HG02571 (cell line): ENCODE results near the gene MAP1LC3B.

ENCODE experiments used
- ATAC-seq: cut with Tn5 transposase; IDR thresholded peaks from one replicate; pipeline ENCODE4 v1.9.1; 2021; ENCODE audit warnings: mild to moderate bottlenecking, moderate library complexity; ENCODE audit not compliant: unreplicated experiment

MAP1LC3B gene

DNA sequence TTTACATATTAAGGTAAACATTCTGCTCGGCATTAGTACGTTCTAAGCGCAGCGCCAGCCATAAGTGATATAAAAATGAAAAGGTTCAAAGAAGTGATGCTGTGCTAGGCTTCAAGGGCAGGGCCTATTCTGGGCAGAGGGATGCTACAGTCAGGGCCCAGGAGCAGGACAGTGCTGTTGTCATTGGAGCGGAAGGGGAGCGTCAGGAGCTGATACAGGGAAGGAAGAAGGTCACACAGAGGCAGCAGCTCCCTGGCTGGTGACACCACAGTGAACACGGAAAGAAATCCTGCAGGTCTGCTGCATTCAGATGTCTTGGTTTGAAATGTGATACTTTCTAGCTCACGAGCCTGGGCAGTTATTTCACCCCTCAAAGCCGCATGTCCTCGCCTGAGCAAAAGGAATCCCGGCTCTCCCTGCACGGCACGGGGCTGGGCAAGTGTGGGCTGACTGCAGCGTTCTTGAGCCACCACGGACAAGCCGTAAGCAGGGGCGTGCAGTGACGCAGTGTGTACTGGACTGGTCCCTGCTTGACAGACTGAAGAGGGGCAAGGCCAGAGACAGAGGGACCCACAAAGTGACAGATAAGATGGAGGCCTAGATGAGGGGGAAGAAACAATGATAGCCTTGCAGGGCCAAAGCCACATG lies 59.6 kb downstream of the MAP1LC3B start:
- ATAC-seq = no peak

DNA sequence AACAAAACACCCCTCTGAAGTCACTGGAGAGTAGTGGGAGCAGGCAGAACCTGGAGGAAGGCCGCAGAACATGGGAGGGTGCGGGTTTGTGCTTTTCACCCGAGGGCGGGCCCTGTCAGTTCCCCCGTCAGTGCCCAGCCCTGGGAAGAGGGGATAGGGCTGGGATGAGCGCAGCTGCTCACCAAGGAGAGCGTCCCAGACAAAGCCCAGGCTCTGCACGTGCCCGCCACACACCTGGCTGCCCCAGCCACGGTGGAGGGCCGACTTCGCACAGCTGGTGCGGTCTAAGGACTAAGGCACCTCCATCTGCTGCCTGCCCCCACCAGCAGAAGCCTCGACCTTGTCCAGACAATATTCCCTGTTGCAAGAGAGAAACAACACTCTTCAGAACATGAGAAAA lies 61.2 kb downstream of the MAP1LC3B start:
- ATAC-seq = no peak
